Fibroblast of lung (primary cell): ENCODE measurements around the gene TSHZ2.

ENCODE experiments used
- EZH2 ChIP-seq: IDR thresholded peaks from 2 replicates; pipeline ENCODE4 v1.5.1; 2012; ENCODE audit warnings: low read length, control low read depth, mild to moderate bottlenecking; ENCODE audit errors: missing control alignments
- TF ChIP-seq, protein P1 (sequence below), 2 donors: IDR thresholded peaks in 1 of 2; conservative IDR thresholded peaks in 1 of 2; 1 replicate in 1 of 2; 2 replicates in 1 of 2; pipeline ENCODE4 v1.5.1; 2011 to 2012; ENCODE audit warnings: low read length in 2 of 2, control low read depth in 1 of 2, inconsistent platforms in 1 of 2, low read depth in 1 of 2, mild to moderate bottlenecking in 1 of 2

DNA sequence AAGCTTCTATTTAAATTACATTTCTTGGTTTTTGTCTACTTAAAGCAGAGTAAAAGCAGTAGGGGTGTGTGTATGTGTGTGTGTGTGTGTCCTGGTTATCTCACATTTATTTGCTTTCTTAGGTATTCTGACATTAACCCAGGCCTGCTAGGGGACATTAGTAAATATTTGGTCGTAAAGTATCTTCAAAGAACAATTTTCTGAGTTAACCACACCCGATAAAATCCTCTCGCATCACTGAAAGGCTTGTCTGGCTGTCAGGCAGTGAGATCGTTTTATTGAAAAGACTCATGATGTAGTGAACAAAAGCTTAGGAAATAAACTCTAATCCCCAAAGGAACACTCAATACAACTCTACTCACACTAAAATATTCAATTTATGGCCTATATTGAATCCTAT, 543.6 kb downstream of the TSHZ2 start:
- TF ChIP-seq, protein P1, sequence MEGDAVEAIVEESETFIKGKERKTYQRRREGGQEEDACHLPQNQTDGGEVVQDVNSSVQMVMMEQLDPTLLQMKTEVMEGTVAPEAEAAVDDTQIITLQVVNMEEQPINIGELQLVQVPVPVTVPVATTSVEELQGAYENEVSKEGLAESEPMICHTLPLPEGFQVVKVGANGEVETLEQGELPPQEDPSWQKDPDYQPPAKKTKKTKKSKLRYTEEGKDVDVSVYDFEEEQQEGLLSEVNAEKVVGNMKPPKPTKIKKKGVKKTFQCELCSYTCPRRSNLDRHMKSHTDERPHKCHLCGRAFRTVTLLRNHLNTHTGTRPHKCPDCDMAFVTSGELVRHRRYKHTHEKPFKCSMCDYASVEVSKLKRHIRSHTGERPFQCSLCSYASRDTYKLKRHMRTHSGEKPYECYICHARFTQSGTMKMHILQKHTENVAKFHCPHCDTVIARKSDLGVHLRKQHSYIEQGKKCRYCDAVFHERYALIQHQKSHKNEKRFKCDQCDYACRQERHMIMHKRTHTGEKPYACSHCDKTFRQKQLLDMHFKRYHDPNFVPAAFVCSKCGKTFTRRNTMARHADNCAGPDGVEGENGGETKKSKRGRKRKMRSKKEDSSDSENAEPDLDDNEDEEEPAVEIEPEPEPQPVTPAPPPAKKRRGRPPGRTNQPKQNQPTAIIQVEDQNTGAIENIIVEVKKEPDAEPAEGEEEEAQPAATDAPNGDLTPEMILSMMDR (conservative IDR thresholded peaks at IDR 0.05 in 1 of 2, IDR thresholded peaks at IDR 0.05 in 1 of 2; ENCODE audit: low read depth in 1 of 2, low read length in 2 of 2) = no peak
- TF ChIP-seq EZH2 = no peak
